NCI-H526 (cell line): ENCODE data around the gene B3GAT1.
A peak's percentile ranks its signal among the peaks of the same experiment; 100 is the strongest.

Source experiments
- DNase-seq, 2 experiments: peaks; one replicate each; lab custom pipeline; 2025; lab: John Stamatoyannopoulos, UW

B3GAT1 gene

GRCh38 chr11:134441706-134442105 is 29.7 kb upstream of the B3GAT1 start:
- DNase-seq: no peak

GRCh38 chr11:134441281-134441680 is 29.2 kb upstream of the B3GAT1 start:
- DNase-seq: no peak

GRCh38 chr11:134440851-134441250 is 28.8 kb upstream of the B3GAT1 start:
- DNase-seq: no peak

GRCh38 chr11:134438542-134439537 is 26.8 kb upstream of the B3GAT1 start:
- DNase-seq: no peak

GRCh38 chr11:134437821-134438220 is 25.8 kb upstream of the B3GAT1 start:
- DNase-seq: no peak

GRCh38 chr11:134436781-134437180 is 24.7 kb upstream of the B3GAT1 start:
- DNase-seq: no peak

GRCh38 chr11:134433806-134434205 is 21.8 kb upstream of the B3GAT1 start:
- DNase-seq: no peak

GRCh38 chr11:134433251-134433650 is 21.2 kb upstream of the B3GAT1 start:
- no peak for DNase-seq

- no peak for DNase-seq
Measured at GRCh38 chr11:134432776-134433175, 20.7 kb upstream of the B3GAT1 start.

GRCh38 chr11:134429106-134429505 is 17.1 kb upstream of the B3GAT1 start:
- no peak for DNase-seq

GRCh38 chr11:134425816-134426536 is 13.9 kb upstream of the B3GAT1 start:
- DNase-seq: no peak

GRCh38 chr11:134425413-134425812 is 13.4 kb upstream of the B3GAT1 start:
- no peak for DNase-seq

GRCh38 chr11:134423106-134423505 is 11.1 kb upstream of the B3GAT1 start:
- no peak for DNase-seq

- DNase-seq: no peak
Measured at GRCh38 chr11:134417871-134418840, 6.1 kb upstream of the B3GAT1 start.

GRCh38 chr11:134416726-134417125 is 4.7 kb upstream of the B3GAT1 start:
- no peak for DNase-seq

- peak; percentile 76 to 96 for DNase-seq
Measured at GRCh38 chr11:134414766-134415765, 3.0 kb upstream of the B3GAT1 start.

- DNase-seq: peak in 1 of 2 experiments; percentile 40
Measured at GRCh38 chr11:134413826-134414731, 2.0 kb upstream of the B3GAT1 start.

GRCh38 chr11:134413043-134413825 is 1.2 kb upstream of the B3GAT1 start:
- peak in 1 of 2 experiments; percentile 83 for DNase-seq

- peak in 1 of 2 experiments; percentile 44 for DNase-seq
Measured at GRCh38 chr11:134410766-134411165, 1.3 kb downstream of the B3GAT1 start.
